ENCODE data around the gene PRTFDC1. TPM values are rescaled to one million over a fixed set of nuclear protein-coding genes. Genes with fewer than 3 reads are reported as not detected.

PRTFDC1 gene
- polyA plus RNA-seq (2012; ENCODE audit: insufficient read length, low read depth) = not detected

GRCh38 chr10:24952143-24952706 lies at the start of gene PRTFDC1:
TSS of gene PRTFDC1 (minus strand) at chr10:24952606. CDS start at chr10:24952575, 31 bp downstream.
- TF ChIP-seq TAF1 (IDR thresholded peaks at IDR 0.05; ENCODE audit: borderline replicate concordance, insufficient read depth, low read length) (no peak), SIN3A (IDR thresholded peaks at IDR 0.05; ENCODE audit: borderline replicate concordance, insufficient read depth, low read length) (no peak), FOXP2 (optimal IDR thresholded peaks at IDR 0.05; ENCODE audit: borderline replicate concordance, extremely low read depth, extremely low read length, insufficient read depth) (no peak), POLR2AphosphoS5 (IDR thresholded peaks at IDR 0.05; ENCODE audit: low read depth, low read length) (no peak), REST (IDR thresholded peaks at IDR 0.05; ENCODE audit: insufficient read depth in 1 of 2, low read depth in 2 of 2, low read length in 2 of 2) (no peak)

- no peak for TF ChIP-seq POLR2AphosphoS5 (IDR thresholded peaks at IDR 0.05; ENCODE audit: low read depth, low read length)
- TF ChIP-seq SIN3A (IDR thresholded peaks at IDR 0.05; ENCODE audit: borderline replicate concordance, insufficient read depth, low read length) = no peak
- TF ChIP-seq FOXP2 (optimal IDR thresholded peaks at IDR 0.05; ENCODE audit: borderline replicate concordance, extremely low read depth, extremely low read length, insufficient read depth) = no peak
- TF ChIP-seq REST (IDR thresholded peaks at IDR 0.05; ENCODE audit: insufficient read depth in 1 of 2, low read depth in 2 of 2, low read length in 2 of 2) = no peak
- TF ChIP-seq TAF1 (IDR thresholded peaks at IDR 0.05; ENCODE audit: borderline replicate concordance, insufficient read depth, low read length) = no peak
Observed at GRCh38 chr10:24998044-24998443, 45.6 kb upstream of the PRTFDC1 start.

GRCh38 chr10:24995072-24995471 lies 42.7 kb upstream of the PRTFDC1 start:
- TF ChIP-seq FOXP2 (optimal IDR thresholded peaks at IDR 0.05; ENCODE audit: borderline replicate concordance, extremely low read depth, extremely low read length, insufficient read depth) (no peak), REST (IDR thresholded peaks at IDR 0.05; ENCODE audit: insufficient read depth in 1 of 2, low read depth in 2 of 2, low read length in 2 of 2) (no peak), SIN3A (IDR thresholded peaks at IDR 0.05; ENCODE audit: borderline replicate concordance, insufficient read depth, low read length) (no peak), POLR2AphosphoS5 (IDR thresholded peaks at IDR 0.05; ENCODE audit: low read depth, low read length) (no peak), TAF1 (IDR thresholded peaks at IDR 0.05; ENCODE audit: borderline replicate concordance, insufficient read depth, low read length) (no peak)

GRCh38 chr10:24993237-24993958 lies 41.0 kb upstream of the PRTFDC1 start:
- no peak for TF ChIP-seq TAF1 (IDR thresholded peaks at IDR 0.05; ENCODE audit: borderline replicate concordance, insufficient read depth, low read length)
- TF ChIP-seq REST (IDR thresholded peaks at IDR 0.05; ENCODE audit: insufficient read depth in 1 of 2, low read depth in 2 of 2, low read length in 2 of 2) = no peak
- TF ChIP-seq FOXP2 (optimal IDR thresholded peaks at IDR 0.05; ENCODE audit: borderline replicate concordance, extremely low read depth, extremely low read length, insufficient read depth) = no peak
- no peak for TF ChIP-seq SIN3A (IDR thresholded peaks at IDR 0.05; ENCODE audit: borderline replicate concordance, insufficient read depth, low read length)
- TF ChIP-seq POLR2AphosphoS5 (IDR thresholded peaks at IDR 0.05; ENCODE audit: low read depth, low read length) = no peak
